ENCODE data around the gene RIC8B. TPM values are rescaled to one million over a fixed set of nuclear protein-coding genes. Genes with fewer than 3 reads are reported as not detected.
A peak's percentile ranks its signal among the peaks of the same experiment; 100 is the strongest.

RIC8B gene
- total RNA-seq, 1 experiment from 2014 or later, result 29.0 TPM

- Histone ChIP-seq H4K91ac (ENCODE audit: insufficient read length, low read depth, low read length) (no peak overlapping the region), H3K4me1 (ENCODE audit: insufficient read depth, low read length) (peaks cover 14% of the 10 kb centered on the region; the same call in 1 of the 2 replicates), H3K79me2 (ENCODE audit: insufficient read depth, low read length) (peaks cover 14% of the 10 kb centered on the region), H2AK5ac (ENCODE audit: insufficient read length, low read length) (no peak overlapping the region), H3K27me3 (ENCODE audit: insufficient read depth, low read length) (no peaks in the 10 kb centered on the region), H2BK5ac (ENCODE audit: insufficient read length, low read length) (no peak overlapping the region), H2AFZ (ENCODE audit: low read length) (no peak overlapping the region), H3K56ac (ENCODE audit: insufficient read length, low read depth, low read length) (no peak overlapping the region), H3T11ph (ENCODE audit: low read length) (no peak overlapping the region), H3K4ac (ENCODE audit: low read depth, low read length) (no peak overlapping the region), H3K9ac (ENCODE audit: extremely low read depth, insufficient read length, low read length) (no peak overlapping the region), H3K14ac (ENCODE audit: insufficient read depth, low read length) (no peak overlapping the region), H2BK120ac (ENCODE audit: low read depth, low read length, poor library complexity, severe bottlenecking) (no peak overlapping the region), H4K5ac (ENCODE audit: insufficient read length, low read depth, low read length) (no peak overlapping the region), H3K23me2 (ENCODE audit: insufficient read length, low read depth, low read length, poor library complexity, severe bottlenecking) (peaks cover 9% of the 10 kb centered on the region), H3K23ac (ENCODE audit: insufficient read length, low read depth, low read length) (no peak overlapping the region), H3K27ac (ENCODE audit: insufficient read length, low read depth, low read length) (no peak overlapping the region), H4K8ac (replicated peaks; ENCODE audit: insufficient read length, low read depth, low read length) (no peak overlapping the region), H2BK12ac (ENCODE audit: insufficient read length, low read depth, low read length) (no peak overlapping the region), H2BK20ac (ENCODE audit: low read depth, low read length, poor library complexity, severe bottlenecking) (no peak overlapping the region), H3K18ac (ENCODE audit: insufficient read length, low read depth, low read length) (no peak overlapping the region), H4K20me1 (ENCODE audit: control insufficient read depth, insufficient read depth, insufficient read length) (no peaks in the 10 kb centered on the region), H3K79me1 (ENCODE audit: insufficient read depth, low read depth, low read length, poor library complexity, severe bottlenecking) (no peaks in the 10 kb centered on the region), H3K4me2 (ENCODE audit: insufficient read depth, insufficient read length, low read length) (no peak overlapping the region), H2BK15ac (ENCODE audit: low read depth, low read length) (no peak overlapping the region), H3K9me3 (ENCODE audit: control insufficient read depth, low read depth, low read length) (no peaks in the 10 kb centered on the region)
- Mint-ChIP-seq H3K9me3 (no peaks in the 10 kb centered on the region), H3K27me3 (ENCODE audit: low read depth) (no peaks in the 10 kb centered on the region), H3K36me3 (ENCODE audit: insufficient read depth in 1 of 3, low read depth in 3 of 3) (peaks cover 0 to 6% (median 0%) of the 10 kb centered on the region in 3 experiments; a peak in 5 of 7 replicates), H3K4me3 (no peak overlapping the region), H3K4me1 (peaks cover 56 to 67% of the 10 kb centered on the region in 2 experiments), H3K27ac (peak overlapping the region in 1 of 3 experiments; percentile 67; a peak in 1 of 7 replicates)
- DNase-seq, result no peak
- TF ChIP-seq, protein P1, sequence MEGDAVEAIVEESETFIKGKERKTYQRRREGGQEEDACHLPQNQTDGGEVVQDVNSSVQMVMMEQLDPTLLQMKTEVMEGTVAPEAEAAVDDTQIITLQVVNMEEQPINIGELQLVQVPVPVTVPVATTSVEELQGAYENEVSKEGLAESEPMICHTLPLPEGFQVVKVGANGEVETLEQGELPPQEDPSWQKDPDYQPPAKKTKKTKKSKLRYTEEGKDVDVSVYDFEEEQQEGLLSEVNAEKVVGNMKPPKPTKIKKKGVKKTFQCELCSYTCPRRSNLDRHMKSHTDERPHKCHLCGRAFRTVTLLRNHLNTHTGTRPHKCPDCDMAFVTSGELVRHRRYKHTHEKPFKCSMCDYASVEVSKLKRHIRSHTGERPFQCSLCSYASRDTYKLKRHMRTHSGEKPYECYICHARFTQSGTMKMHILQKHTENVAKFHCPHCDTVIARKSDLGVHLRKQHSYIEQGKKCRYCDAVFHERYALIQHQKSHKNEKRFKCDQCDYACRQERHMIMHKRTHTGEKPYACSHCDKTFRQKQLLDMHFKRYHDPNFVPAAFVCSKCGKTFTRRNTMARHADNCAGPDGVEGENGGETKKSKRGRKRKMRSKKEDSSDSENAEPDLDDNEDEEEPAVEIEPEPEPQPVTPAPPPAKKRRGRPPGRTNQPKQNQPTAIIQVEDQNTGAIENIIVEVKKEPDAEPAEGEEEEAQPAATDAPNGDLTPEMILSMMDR (conservative IDR thresholded peaks at IDR 0.05), result no peak
Observed at GRCh38 chr12:106771425-106771824, 3.1 kb upstream of the RIC8B start.

Measured in H9 (cell line).